MM.1S (cell line): ENCODE results near the gene PGGHG.

Source experiments
- DNase-seq: peaks from one replicate; pipeline ENCODE4 v3.0.0-alpha.2; 2015
- H2AFZ ChIP-seq: fragments of 300-600 bp; sonication (generic); 2 replicates; pipeline ENCODE4 v1.6.0; 2016; ENCODE audit warnings: antibody characterized with exemption, low read length
- H3F3A ChIP-seq: fragments of 300-600 bp; sonication (generic); 2 replicates; pipeline ENCODE4 v1.6.1; 2016; ENCODE audit warnings: mild to moderate bottlenecking, antibody characterized with exemption, low read length, moderate library complexity, mixed read lengths; ENCODE audit not compliant: insufficient read depth
- H3K27ac ChIP-seq: fragments of 300-600 bp; sonication (generic); 2 replicates; pipeline ENCODE4 v1.5.1; 2016; ENCODE audit warnings: mild to moderate bottlenecking, low read length
- H3K27me3 ChIP-seq: fragments of 300-600 bp; sonication (generic); replicated peaks from 2 replicates; pipeline ENCODE4 v1.6.0; 2016; ENCODE audit warnings: low read length; ENCODE audit not compliant: insufficient read depth
- H3K36me3 ChIP-seq: fragments of 300-600 bp; sonication (generic); replicated peaks from 2 replicates; pipeline ENCODE4 v1.6.1; 2016; ENCODE audit warnings: mild to moderate bottlenecking, low read length, mixed read lengths; ENCODE audit not compliant: insufficient read depth
- H3K4me1 ChIP-seq: fragments of 300-600 bp; sonication (generic); 2 replicates; pipeline ENCODE4 v1.6.1; 2016; ENCODE audit warnings: low read length, mixed read lengths
- H3K4me2 ChIP-seq: fragments of 300-600 bp; sonication (generic); 2 replicates; pipeline ENCODE4 v1.6.0; 2016; ENCODE audit warnings: low read depth, low read length
- H3K4me3 ChIP-seq: fragments of 300-600 bp; sonication (generic); 2 replicates; pipeline ENCODE4 v1.5.1; 2016; ENCODE audit warnings: low read length, mixed read lengths
- H3K79me2 ChIP-seq: fragments of 300-600 bp; sonication (generic); 2 replicates; pipeline ENCODE4 v1.6.1; 2016; ENCODE audit warnings: mixed run types, low read length, mixed read lengths
- H3K9ac ChIP-seq: fragments of 300-600 bp; sonication (generic); 2 replicates; pipeline ENCODE4 v1.6.1; 2016; ENCODE audit warnings: low read length, mixed read lengths
- H3K9me2 ChIP-seq: fragments of 300-600 bp; sonication (generic); replicated peaks from 2 replicates; pipeline ENCODE4 v1.6.1; 2016; ENCODE audit warnings: mild to moderate bottlenecking, low read length, mixed read lengths; ENCODE audit not compliant: insufficient read depth
- H3K9me3 ChIP-seq: fragments of 300-600 bp; sonication (generic); replicated peaks from 2 replicates; pipeline ENCODE4 v1.6.1; 2016; ENCODE audit warnings: mild to moderate bottlenecking, low read length, mixed read lengths; ENCODE audit not compliant: insufficient read depth
- H4K20me1 ChIP-seq: fragments of 300-600 bp; sonication (generic); 2 replicates; pipeline ENCODE4 v1.6.1; 2016; ENCODE audit warnings: mild to moderate bottlenecking, low read length, moderate library complexity, mixed read lengths; ENCODE audit not compliant: insufficient read depth
- EZH2 ChIP-seq: fragments of 300-600 bp; sonication (generic); optimal IDR thresholded peaks from 2 replicates; pipeline ENCODE3; 2017; ENCODE audit warnings: low read depth, mild to moderate bottlenecking, antibody characterized with exemption, low read length, mixed read lengths
- EZH2phosphoT487 ChIP-seq: fragments of 300-600 bp; sonication (generic); IDR thresholded peaks from 2 replicates; pipeline ENCODE4 v1.6.1; 2018; ENCODE audit warnings: antibody characterized with exemption, low read length
- TF ChIP-seq, protein P1 (sequence below): fragments of 300-600 bp; sonication (generic); IDR thresholded peaks from 2 replicates; pipeline ENCODE4 v1.5.1; 2016; ENCODE audit warnings: antibody characterized with exemption, low read length, mixed read lengths

PGGHG gene

GRCh38 chr11:281486-282161 lies 7.3 kb upstream of the PGGHG start:
- H3K27ac ChIP-seq = no peak overlapping the region
- H3K9me2 ChIP-seq = no peaks in the 10 kb centered on the region
- no peaks in the 10 kb centered on the region for H3K79me2 ChIP-seq
- TF ChIP-seq, protein P1, sequence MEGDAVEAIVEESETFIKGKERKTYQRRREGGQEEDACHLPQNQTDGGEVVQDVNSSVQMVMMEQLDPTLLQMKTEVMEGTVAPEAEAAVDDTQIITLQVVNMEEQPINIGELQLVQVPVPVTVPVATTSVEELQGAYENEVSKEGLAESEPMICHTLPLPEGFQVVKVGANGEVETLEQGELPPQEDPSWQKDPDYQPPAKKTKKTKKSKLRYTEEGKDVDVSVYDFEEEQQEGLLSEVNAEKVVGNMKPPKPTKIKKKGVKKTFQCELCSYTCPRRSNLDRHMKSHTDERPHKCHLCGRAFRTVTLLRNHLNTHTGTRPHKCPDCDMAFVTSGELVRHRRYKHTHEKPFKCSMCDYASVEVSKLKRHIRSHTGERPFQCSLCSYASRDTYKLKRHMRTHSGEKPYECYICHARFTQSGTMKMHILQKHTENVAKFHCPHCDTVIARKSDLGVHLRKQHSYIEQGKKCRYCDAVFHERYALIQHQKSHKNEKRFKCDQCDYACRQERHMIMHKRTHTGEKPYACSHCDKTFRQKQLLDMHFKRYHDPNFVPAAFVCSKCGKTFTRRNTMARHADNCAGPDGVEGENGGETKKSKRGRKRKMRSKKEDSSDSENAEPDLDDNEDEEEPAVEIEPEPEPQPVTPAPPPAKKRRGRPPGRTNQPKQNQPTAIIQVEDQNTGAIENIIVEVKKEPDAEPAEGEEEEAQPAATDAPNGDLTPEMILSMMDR = no peak
- TF ChIP-seq EZH2phosphoT487 = no peak
- TF ChIP-seq EZH2 = no peak
- H3K4me1 ChIP-seq = no peaks in the 10 kb centered on the region
- no peak overlapping the region for H2AFZ ChIP-seq
- peaks cover 31% of the 10 kb centered on the region for H3K27me3 ChIP-seq
- H3K4me2 ChIP-seq = no peak overlapping the region
- H3K9ac ChIP-seq = no peak overlapping the region
- H3F3A ChIP-seq = no peaks in the 10 kb centered on the region
- no peaks in the 10 kb centered on the region for H3K9me3 ChIP-seq
- H3K4me3 ChIP-seq = no peak overlapping the region
- DNase-seq = no peak
- no peaks in the 10 kb centered on the region for H3K36me3 ChIP-seq
- no peaks in the 10 kb centered on the region for H4K20me1 ChIP-seq

GRCh38 chr11:282171-282570 lies 6.8 kb upstream of the PGGHG start:
- H3K79me2 ChIP-seq = no peaks in the 10 kb centered on the region
- H4K20me1 ChIP-seq = no peaks in the 10 kb centered on the region
- no peak overlapping the region for H3K9ac ChIP-seq
- H3K4me1 ChIP-seq = no peaks in the 10 kb centered on the region
- no peak overlapping the region for H2AFZ ChIP-seq
- no peaks in the 10 kb centered on the region for H3K36me3 ChIP-seq
- no peak overlapping the region for H3K4me2 ChIP-seq
- H3K9me2 ChIP-seq = no peaks in the 10 kb centered on the region
- no peaks in the 10 kb centered on the region for H3K9me3 ChIP-seq
- no peak overlapping the region for H3K27ac ChIP-seq
- H3K4me3 ChIP-seq = no peak overlapping the region
- TF ChIP-seq EZH2phosphoT487 (no peak), EZH2 (no peak)
- TF ChIP-seq, protein P1 = no peak
- no peaks in the 10 kb centered on the region for H3F3A ChIP-seq
- DNase-seq = no peak
- H3K27me3 ChIP-seq = peaks cover 34% of the 10 kb centered on the region

DNA sequence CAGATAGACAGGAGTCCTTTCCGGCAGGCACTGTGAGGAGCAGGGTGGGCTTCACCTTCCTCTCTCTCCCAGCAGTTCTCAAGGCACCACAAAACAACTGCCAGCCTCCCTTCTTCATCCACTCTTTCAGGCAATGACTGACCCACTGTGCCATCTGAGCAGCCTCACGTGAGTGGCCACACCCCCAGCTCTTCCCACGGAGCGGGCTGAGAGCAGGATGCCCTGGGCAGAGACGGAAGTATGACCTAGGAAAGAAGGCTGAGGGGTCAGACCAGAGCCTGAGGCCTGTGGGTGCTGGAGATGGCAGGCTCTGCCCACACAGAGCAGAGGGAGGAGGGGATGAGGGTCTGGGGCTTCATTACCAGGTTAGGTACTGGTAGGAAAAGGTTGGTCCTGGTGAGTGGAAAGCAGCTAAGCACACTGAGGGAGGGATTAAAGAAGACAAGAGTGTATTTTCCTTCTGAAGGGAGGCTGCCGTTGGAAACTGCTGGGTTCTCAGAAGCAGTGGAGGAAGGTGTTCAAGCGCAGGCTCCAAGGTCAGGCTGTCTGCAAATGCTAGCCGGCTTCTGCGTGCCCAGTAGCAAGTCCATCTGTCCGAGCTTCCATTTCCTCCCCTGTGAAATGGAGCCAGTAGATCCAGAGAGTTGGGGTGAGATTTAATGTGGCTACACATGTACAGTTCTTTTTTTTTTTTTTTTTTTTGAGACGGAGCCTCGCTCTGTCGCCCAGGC lies 6.1 kb upstream of the PGGHG start:
- no peak overlapping the region for H3K9ac ChIP-seq
- no peaks in the 10 kb centered on the region for H3K79me2 ChIP-seq
- no peak overlapping the region for H3K4me3 ChIP-seq
- no peaks in the 10 kb centered on the region for H3K9me2 ChIP-seq
- no peak overlapping the region for H3K27ac ChIP-seq
- no peak overlapping the region for H3K4me2 ChIP-seq
- no peak for DNase-seq
- H3K4me1 ChIP-seq = no peaks in the 10 kb centered on the region
- H3K36me3 ChIP-seq = no peaks in the 10 kb centered on the region
- no peaks in the 10 kb centered on the region for H3K9me3 ChIP-seq
- H3F3A ChIP-seq = no peaks in the 10 kb centered on the region
- H2AFZ ChIP-seq = no peak overlapping the region
- no peaks in the 10 kb centered on the region for H4K20me1 ChIP-seq
- peaks cover 37% of the 10 kb centered on the region for H3K27me3 ChIP-seq
- TF ChIP-seq EZH2 (no peak), EZH2phosphoT487 (no peak)
- TF ChIP-seq, protein P1 = no peak
